ENCODE measurements around the gene HEPN1. TPM values are rescaled to one million over a fixed set of nuclear protein-coding genes. Genes with fewer than 3 reads are reported as not detected.
A peak's percentile ranks its signal among the peaks of the same experiment; 100 is the strongest.

The HEPN1 gene
- total and polyA plus RNA-seq, 2 of the 8 experiments (the other 6 are each of a cell fraction or from before 2014, with no cell fraction given): not detected

- H3K9ac ChIP-seq (replicated peaks in 1 of 4; ENCODE audit: extremely low read depth in 1 of 4, low read depth in 3 of 4, low read length in 3 of 4): no peak overlapping the region
- no peaks in the 10 kb centered on the region for H3K79me2 ChIP-seq (ENCODE audit: control insufficient read depth in 1 of 2, insufficient read depth in 2 of 2, low read length in 2 of 2)
- no peak overlapping the region for H2BK15ac ChIP-seq (ENCODE audit: low read length)
- no peaks in the 10 kb centered on the region for H3K23me2 ChIP-seq (ENCODE audit: low read depth, low read length)
- H3K27me3 ChIP-seq (replicated peaks in 1 of 4; ENCODE audit: control insufficient read depth in 3 of 4, extremely low read depth in 1 of 4, insufficient read depth in 3 of 4, low read length in 3 of 4): peaks cover 0 to 4% (median 0%) of the 10 kb centered on the region in 4 experiments; a peak in 2 of 7 replicates
- no peak overlapping the region for H2AFZ ChIP-seq (ENCODE audit: low read length)
- no peak overlapping the region for H3K4ac ChIP-seq (replicated peaks; ENCODE audit: insufficient read length, low read depth, low read length)
- H2BK20ac ChIP-seq (ENCODE audit: low read length): no peak overlapping the region
- H3K9me3 ChIP-seq (ENCODE audit: insufficient read depth in 2 of 2, low read depth in 1 of 2, low read length in 1 of 2): no peaks in the 10 kb centered on the region
- no peak overlapping the region for H3K27ac ChIP-seq (ENCODE audit: low read depth, low read length)
- no peak overlapping the region for H2BK12ac ChIP-seq (ENCODE audit: low read depth, low read length)
- H2AK5ac ChIP-seq (ENCODE audit: low read depth, low read length): no peak overlapping the region
- no peak overlapping the region for H3K18ac ChIP-seq (ENCODE audit: extremely low read depth, low read length)
- DNase-seq (ENCODE audit: low read depth in 1 of 2, low spot score in 2 of 2): peak in 1 of 2 experiments; percentile 41
- WGBS, 2 experiments (ENCODE audit: extremely low coverage in 1 of 2, insufficient coverage in 1 of 2, insufficient read length in 1 of 2, insufficient replicate concordance in 2 of 2, low coverage in 1 of 2, low lambda C conversion rate in 2 of 2, missing lambda C conversion rate in 1 of 2): 86% methylated on average over 16 of the region's 20 CpGs; no CpG with 5 or more reads in 1 of the 2 experiments
- H4K20me1 ChIP-seq (replicated peaks in 1 of 2; ENCODE audit: control insufficient read depth in 1 of 2, insufficient read depth in 2 of 2, low read length in 2 of 2): no peaks in the 10 kb centered on the region
- H3K56ac ChIP-seq (replicated peaks; ENCODE audit: insufficient read length, low read depth, low read length): no peak overlapping the region
- no peak overlapping the region for H3K14ac ChIP-seq (ENCODE audit: insufficient read length)
- no peak overlapping the region for H2BK5ac ChIP-seq (ENCODE audit: low read depth, low read length)
- H2BK120ac ChIP-seq (replicated peaks; ENCODE audit: low read depth, low read length): no peak overlapping the region
- H4K8ac ChIP-seq (ENCODE audit: extremely low read depth, insufficient read depth, low read length): no peak overlapping the region
- H3K36me3 ChIP-seq (ENCODE audit: control insufficient read depth in 2 of 4, insufficient read depth in 4 of 4, low read length in 3 of 4): no peaks in the 10 kb centered on the region
- H3K4me3 ChIP-seq (ENCODE audit: extremely low read depth in 1 of 4, insufficient read depth in 2 of 4, low read depth in 3 of 4, low read length in 4 of 4): no peak overlapping the region
- no peak overlapping the region for H4K5ac ChIP-seq (ENCODE audit: insufficient read length, low read depth, low read length)
- no peak for TF ChIP-seq CHD1 (IDR thresholded peaks at IDR 0.05; ENCODE audit: low read depth, low read length)
- no peak overlapping the region for H3K4me2 ChIP-seq (ENCODE audit: insufficient read depth in 1 of 2, low read depth in 2 of 2, low read length in 2 of 2)
- FAIRE-seq: no peak
- H3K23ac ChIP-seq (ENCODE audit: insufficient read length): no peak overlapping the region
- ChIA-PET POLR2A (ENCODE audit: partially characterized antibody) (interaction anchor here (0.7 to 1.0 kb wide), 2 partner anchors 9 to 95 kb away, joined by 3 read pairs; partner anchors contain the start of gene MSANTD2), CTCF (ENCODE audit: partially characterized antibody) (interaction anchor here (1.2 kb wide), 2 partner anchors 19 to 31 kb away, joined by 3 to 4 read pairs; no protein-coding TSS in a partner anchor)
- no peak overlapping the region for H4K91ac ChIP-seq (replicated peaks; ENCODE audit: insufficient read length, low read length)
- H3K4me1 ChIP-seq (replicated peaks in 1 of 4; ENCODE audit: control insufficient read depth in 3 of 4, insufficient read depth in 4 of 4, low read length in 3 of 4): peaks cover 0 to 2% (median 1%) of the 10 kb centered on the region in 4 experiments; a peak in 3 of 7 replicates
- H3K79me1 ChIP-seq (ENCODE audit: low read depth, low read length): no peaks in the 10 kb centered on the region
Observed at GRCh38 chr11:124895471-124895971, 23.5 kb upstream of the HEPN1 start.
